PC-9 (cell line): ENCODE results near the gene ARHGAP5. TPM values are rescaled to one million over a fixed set of nuclear protein-coding genes. Genes with fewer than 3 reads are reported as not detected.

Source experiments
- BruUV-seq: library from RNA; stranded (reverse); fragments of 400-500 nt; replicated peaks from 2 replicates; lab custom pipeline; 2021; lab: Mats Ljungman, UMichigan
- CTCF ChIA-PET: fragments of 300-600 bp; sonication (Branson Sonifier 250); formaldehyde crosslinking; loops from one replicate; lab custom pipeline; 2022; ENCODE audit warnings: antibody characterized with exemption; lab: Charles Lee
- POLR2A ChIA-PET: fragments of 300-600 bp; sonication (Branson Sonifier 250); formaldehyde crosslinking; loops from one replicate; lab custom pipeline; 2022; ENCODE audit warnings: antibody characterized with exemption; ENCODE audit not compliant: unreplicated experiment; lab: Charles Lee
- DNase-seq, 2 experiments: peaks; one replicate each; pipeline versions ENCODE4 v3.0.0 to v3.0.0-alpha.2; 2015 to 2022; ENCODE audit warnings: mixed read lengths in 1 of 2
- H2AFZ ChIP-seq: fragments of 200-600 bp; sonication (generic); 2 replicates; pipeline ENCODE4 v1.8.1; 2017; ENCODE audit warnings: antibody characterized with exemption
- H3F3A ChIP-seq: fragments of 200-600 bp; sonication (generic); 2 replicates; pipeline ENCODE4 v1.8.1; 2017; ENCODE audit warnings: antibody characterized with exemption, mild to moderate bottlenecking, low read depth; ENCODE audit not compliant: insufficient read depth
- H3K27ac ChIP-seq: fragments of 200-600 bp; sonication (generic); 2 replicates; pipeline ENCODE4 v1.6.1; 2016; ENCODE audit warnings: mixed run types
- H3K27me3 ChIP-seq: fragments of 200-600 bp; sonication (generic); 2 replicates; pipeline ENCODE4 v1.6.1; 2016; ENCODE audit warnings: low read depth, mixed run types; ENCODE audit not compliant: insufficient read depth
- H3K36me3 ChIP-seq: fragments of 200-600 bp; sonication (generic); 2 replicates; pipeline ENCODE4 v1.6.1; 2016; ENCODE audit warnings: low read depth, mixed run types
- H3K4me1 ChIP-seq: fragments of 200-600 bp; sonication (generic); replicated peaks from 2 replicates; pipeline ENCODE4 v1.6.1; 2016; ENCODE audit warnings: mixed run types; ENCODE audit not compliant: insufficient read depth
- H3K4me2 ChIP-seq: fragments of 200-600 bp; sonication (generic); 2 replicates; pipeline ENCODE4 v1.6.1; 2017; ENCODE audit warnings: mixed run types
- H3K4me3 ChIP-seq: fragments of 200-600 bp; sonication (generic); 2 replicates; pipeline ENCODE4 v1.6.1; 2016; ENCODE audit warnings: mixed run types
- H3K79me2 ChIP-seq: fragments of 200-600 bp; sonication (generic); 2 replicates; pipeline ENCODE4 v1.6.1; 2017; ENCODE audit warnings: low read depth, mixed run types
- H3K9me2 ChIP-seq: fragments of 200-600 bp; sonication (generic); 2 replicates; pipeline ENCODE4 v1.8.1; 2017; ENCODE audit warnings: mild to moderate bottlenecking; ENCODE audit not compliant: insufficient read depth
- H3K9me3 ChIP-seq: fragments of 200-600 bp; sonication (generic); 2 replicates; pipeline ENCODE4 v1.8.1; 2016; ENCODE audit warnings: low read depth; ENCODE audit not compliant: insufficient read depth
- H4K20me1 ChIP-seq: fragments of 200-600 bp; sonication (generic); 2 replicates; pipeline ENCODE4 v1.8.1; 2017; ENCODE audit not compliant: insufficient read depth
- CTCF ChIP-seq: fragments of 200-600 bp; sonication (generic); conservative IDR thresholded peaks from 2 replicates; pipeline ENCODE4 v1.6.1; 2017; ENCODE audit warnings: mixed run types, antibody characterized with exemption, mild to moderate bottlenecking, moderate library complexity
- EZH2 ChIP-seq: fragments of 200-600 bp; sonication (generic); IDR thresholded peaks from 2 replicates; pipeline ENCODE4 v1.8.0; 2017; ENCODE audit warnings: antibody characterized with exemption, low read depth
- intact Hi-C: fragments of 100-400 bp; cut with micrococcal nuclease; formaldehyde crosslinking; loops from one replicate; pipeline ENCODE4 v1.10.0; 2022; ENCODE audit not compliant: unreplicated experiment
- total RNA-seq: library from RNA; stranded (reverse); gene quantifications from 2 replicates; pipeline ENCODE4 v1.2.3, GENCODE V29; 2021

Gene ARHGAP5
- total RNA-seq, 1 experiment from 2014 or later: 58.6 TPM

GRCh38 chr14:32109676-32110547, 32.8 kb downstream of the ARHGAP5 start:
- TF ChIP-seq CTCF (no peak), EZH2 (no peak)
- Histone ChIP-seq H3K9me3 (no peaks in the 10 kb centered on the region), H3K79me2 (peaks cover 89% of the 10 kb centered on the region), H3K27me3 (no peaks in the 10 kb centered on the region), H3K4me3 (no peak overlapping the region), H3K4me2 (no peak overlapping the region), H2AFZ (no peak overlapping the region), H4K20me1 (0 out of 2 replicates have a peak, but pooled peaks cover under 1% of the 10 kb centered on the region), H3K4me1 (no peaks in the 10 kb centered on the region), H3K9me2 (no peaks in the 10 kb centered on the region), H3F3A (no peaks in the 10 kb centered on the region), H3K36me3 (no peaks in the 10 kb centered on the region), H3K27ac (no peak overlapping the region)
- ChIA-PET POLR2A (no interaction called here), CTCF (interaction anchor here (0.6 to 1.0 kb wide), 2 partner anchors 88 to 1181 kb away, joined by 3 read pairs; no protein-coding TSS in a partner anchor)
- no TSS peak for BruUV-seq
- intact Hi-C loops: no loop called here
- DNase-seq: no peak

- BruUV-seq: no TSS peak
- DNase-seq: no peak
- Histone ChIP-seq H3K4me1 (no peaks in the 10 kb centered on the region), H3K4me2 (no peak overlapping the region), H3K79me2 (peaks cover 87% of the 10 kb centered on the region), H3K9me3 (no peaks in the 10 kb centered on the region), H3K36me3 (no peaks in the 10 kb centered on the region), H3K4me3 (no peak overlapping the region), H3K27ac (no peak overlapping the region), H2AFZ (no peak overlapping the region), H3F3A (no peaks in the 10 kb centered on the region), H4K20me1 (no peaks in the 10 kb centered on the region), H3K9me2 (no peaks in the 10 kb centered on the region), H3K27me3 (no peaks in the 10 kb centered on the region)
- CTCF ChIA-PET: interaction anchor here (0.6 to 1.0 kb wide), 2 partner anchors 87 to 1182 kb away, joined by 3 read pairs; no protein-coding TSS in a partner anchor
- no peak for TF ChIP-seq CTCF
- TF ChIP-seq EZH2: no peak
- intact Hi-C loops: no loop called here
- POLR2A ChIA-PET: no interaction called here
Observed at GRCh38 chr14:32110548-32110896, 33.4 kb downstream of the ARHGAP5 start.

- CTCF ChIA-PET: no interaction called here
- Histone ChIP-seq H2AFZ (no peak overlapping the region), H3K79me2 (peaks cover 59% of the 10 kb centered on the region), H4K20me1 (no peaks in the 10 kb centered on the region), H3K4me2 (no peak overlapping the region), H3F3A (no peaks in the 10 kb centered on the region), H3K9me3 (peaks cover 2% of the 10 kb centered on the region), H3K4me1 (no peaks in the 10 kb centered on the region), H3K27ac (no peak overlapping the region), H3K27me3 (no peaks in the 10 kb centered on the region), H3K4me3 (no peak overlapping the region), H3K9me2 (no peaks in the 10 kb centered on the region), H3K36me3 (peaks cover 22% of the 10 kb centered on the region)
- intact Hi-C loops: no loop called here
- DNase-seq: no peak
- TF ChIP-seq CTCF (no peak), EZH2 (no peak)
- POLR2A ChIA-PET: no interaction called here
- no TSS peak for BruUV-seq
Observed at GRCh38 chr14:32121536-32121935, 44.4 kb downstream of the ARHGAP5 start.
